ENCODE measurements around the gene CUL1. TPM values are rescaled to one million over a fixed set of nuclear protein-coding genes. Genes with fewer than 3 reads are reported as not detected.

CUL1 gene
- total RNA-seq, 1 experiment from 2014 or later: 49.2 TPM

DNA sequence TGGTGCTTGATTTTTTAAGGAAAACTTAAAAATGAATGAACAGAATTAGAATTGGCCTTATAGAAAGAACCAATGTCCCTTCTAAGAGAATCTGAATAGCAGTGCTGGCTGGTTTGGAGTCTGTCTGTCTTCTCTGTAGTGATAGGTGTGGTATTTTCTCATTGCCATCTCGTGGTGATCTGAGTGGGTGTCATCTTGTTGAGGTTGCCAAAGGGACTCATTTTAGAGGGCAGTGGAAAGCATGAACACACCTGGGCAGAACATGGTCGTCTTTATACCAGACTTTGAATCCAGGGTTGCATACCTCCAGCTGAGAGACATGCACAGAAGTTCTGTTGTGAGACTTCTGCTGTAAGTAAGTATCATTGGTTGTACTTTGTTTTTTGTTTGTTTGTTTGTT lies 15.8 kb downstream of the CUL1 start:
- H3K36me3 Mint-ChIP-seq (ENCODE audit: insufficient read depth, unreplicated experiment): peaks cover 8% of the 10 kb centered on the region
- POLR2A ChIA-PET: interaction anchor here (1.1 kb wide), 1 partner anchor 14 kb away, joined by 3 read pairs; no protein-coding TSS in a partner anchor
- H3K27ac Mint-ChIP-seq (ENCODE audit: low read depth, unreplicated experiment): no peak overlapping the region
- intact Hi-C loops (cut with micrococcal nuclease): no loop called here
- H3K27me3 Mint-ChIP-seq (ENCODE audit: insufficient read depth, unreplicated experiment): no peaks in the 10 kb centered on the region
- DNase-seq (ENCODE audit: unreplicated experiment): no peak
- CTCF ChIA-PET: interaction anchor here (0.6 to 1.0 kb wide), 6 partner anchors 15 to 312 kb away, joined by 3 to 4 read pairs (median 3); no protein-coding TSS in a partner anchor
- no peak overlapping the region for H3K4me3 Mint-ChIP-seq (ENCODE audit: unreplicated experiment)
- TF ChIP-seq, protein P1, sequence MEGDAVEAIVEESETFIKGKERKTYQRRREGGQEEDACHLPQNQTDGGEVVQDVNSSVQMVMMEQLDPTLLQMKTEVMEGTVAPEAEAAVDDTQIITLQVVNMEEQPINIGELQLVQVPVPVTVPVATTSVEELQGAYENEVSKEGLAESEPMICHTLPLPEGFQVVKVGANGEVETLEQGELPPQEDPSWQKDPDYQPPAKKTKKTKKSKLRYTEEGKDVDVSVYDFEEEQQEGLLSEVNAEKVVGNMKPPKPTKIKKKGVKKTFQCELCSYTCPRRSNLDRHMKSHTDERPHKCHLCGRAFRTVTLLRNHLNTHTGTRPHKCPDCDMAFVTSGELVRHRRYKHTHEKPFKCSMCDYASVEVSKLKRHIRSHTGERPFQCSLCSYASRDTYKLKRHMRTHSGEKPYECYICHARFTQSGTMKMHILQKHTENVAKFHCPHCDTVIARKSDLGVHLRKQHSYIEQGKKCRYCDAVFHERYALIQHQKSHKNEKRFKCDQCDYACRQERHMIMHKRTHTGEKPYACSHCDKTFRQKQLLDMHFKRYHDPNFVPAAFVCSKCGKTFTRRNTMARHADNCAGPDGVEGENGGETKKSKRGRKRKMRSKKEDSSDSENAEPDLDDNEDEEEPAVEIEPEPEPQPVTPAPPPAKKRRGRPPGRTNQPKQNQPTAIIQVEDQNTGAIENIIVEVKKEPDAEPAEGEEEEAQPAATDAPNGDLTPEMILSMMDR (IDR thresholded peaks at IDR 0.05; ENCODE audit: unreplicated experiment): no peak
- no peaks in the 10 kb centered on the region for H3K9me3 Mint-ChIP-seq (ENCODE audit: unreplicated experiment)
- no TSS peak for BruUV-seq (replicated peaks)
- peaks cover 38% of the 10 kb centered on the region for H3K4me1 Mint-ChIP-seq (ENCODE audit: insufficient read depth, unreplicated experiment)

DNA sequence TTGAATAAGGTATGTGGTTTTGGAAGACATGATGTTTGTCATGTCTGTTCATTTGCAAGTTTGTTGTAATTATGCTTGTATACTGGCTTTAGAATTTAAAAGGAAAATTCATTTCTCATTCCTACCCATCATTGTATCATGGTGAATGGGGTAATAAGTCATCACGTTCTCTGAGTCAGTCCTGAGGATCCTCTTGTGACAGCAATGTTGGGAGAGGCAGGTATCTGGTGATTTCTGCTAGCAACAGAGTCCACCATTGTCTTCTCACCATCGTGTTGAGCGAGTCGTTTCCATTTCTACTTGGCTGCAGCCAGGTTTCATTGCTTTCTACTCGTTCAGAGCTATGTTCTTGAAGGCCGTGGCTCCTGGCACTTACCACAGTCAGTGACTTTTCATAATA lies 16.3 kb downstream of the CUL1 start:
- BruUV-seq (replicated peaks): no TSS peak
- H3K36me3 Mint-ChIP-seq (ENCODE audit: insufficient read depth, unreplicated experiment): peaks cover 8% of the 10 kb centered on the region
- no peaks in the 10 kb centered on the region for H3K27me3 Mint-ChIP-seq (ENCODE audit: insufficient read depth, unreplicated experiment)
- no peak overlapping the region for H3K27ac Mint-ChIP-seq (ENCODE audit: low read depth, unreplicated experiment)
- POLR2A ChIA-PET: interaction anchor here (0.9 kb wide), 1 partner anchor 15 kb away, joined by 3 read pairs; no protein-coding TSS in a partner anchor
- DNase-seq (ENCODE audit: unreplicated experiment): no peak
- TF ChIP-seq, protein P1 (IDR thresholded peaks at IDR 0.05; ENCODE audit: unreplicated experiment): no peak
- H3K9me3 Mint-ChIP-seq (ENCODE audit: unreplicated experiment): no peaks in the 10 kb centered on the region
- H3K4me1 Mint-ChIP-seq (ENCODE audit: insufficient read depth, unreplicated experiment): peaks cover 40% of the 10 kb centered on the region
- intact Hi-C loops (cut with micrococcal nuclease): no loop called here
- H3K4me3 Mint-ChIP-seq (ENCODE audit: unreplicated experiment): no peak overlapping the region
- CTCF ChIA-PET: interaction anchor here (0.6 kb wide), 1 partner anchor 48 kb away, joined by 3 read pairs; no protein-coding TSS in a partner anchor

DNA sequence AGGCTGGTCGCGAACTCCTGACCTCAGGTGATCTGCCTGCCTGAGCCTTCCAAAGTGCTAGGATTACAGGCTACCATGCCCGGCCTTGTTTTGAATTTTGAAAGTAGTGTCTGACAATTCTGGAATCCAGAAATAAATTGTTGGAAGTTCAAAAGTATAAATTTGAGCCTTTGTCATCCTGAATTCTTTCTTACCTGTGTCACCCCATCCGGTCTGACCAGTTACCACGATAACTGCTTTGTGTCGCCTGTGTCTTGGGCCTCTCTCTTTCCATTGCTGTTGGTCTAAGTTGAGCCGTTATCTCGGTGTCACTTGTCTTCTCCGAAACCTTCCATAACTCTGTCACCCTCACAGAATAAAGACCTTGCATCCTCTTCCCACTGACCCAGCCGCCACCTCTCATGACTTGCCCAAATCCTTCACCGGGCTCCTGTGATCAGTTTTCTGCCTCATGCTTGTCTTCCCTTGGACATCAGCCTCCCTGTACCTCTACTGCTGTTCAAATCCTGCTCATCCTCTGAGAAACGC lies 18.6 kb downstream of the CUL1 start:
- no peak for DNase-seq (ENCODE audit: unreplicated experiment)
- no TSS peak for BruUV-seq (replicated peaks)
- TF ChIP-seq, protein P1 (IDR thresholded peaks at IDR 0.05; ENCODE audit: unreplicated experiment): no peak
- ChIA-PET CTCF (no interaction called here), POLR2A (interaction anchor here (0.9 kb wide), 1 partner anchor 12 kb away, joined by 3 read pairs; no protein-coding TSS in a partner anchor)
- peaks cover 8% of the 10 kb centered on the region for H3K36me3 Mint-ChIP-seq (ENCODE audit: insufficient read depth, unreplicated experiment)
- no peak overlapping the region for H3K27ac Mint-ChIP-seq (ENCODE audit: low read depth, unreplicated experiment)
- H3K4me3 Mint-ChIP-seq (ENCODE audit: unreplicated experiment): no peak overlapping the region
- H3K9me3 Mint-ChIP-seq (ENCODE audit: unreplicated experiment): no peaks in the 10 kb centered on the region
- intact Hi-C loops (cut with micrococcal nuclease): no loop called here
- H3K27me3 Mint-ChIP-seq (ENCODE audit: insufficient read depth, unreplicated experiment): no peaks in the 10 kb centered on the region
- peaks cover 41% of the 10 kb centered on the region for H3K4me1 Mint-ChIP-seq (ENCODE audit: insufficient read depth, unreplicated experiment)

DNA sequence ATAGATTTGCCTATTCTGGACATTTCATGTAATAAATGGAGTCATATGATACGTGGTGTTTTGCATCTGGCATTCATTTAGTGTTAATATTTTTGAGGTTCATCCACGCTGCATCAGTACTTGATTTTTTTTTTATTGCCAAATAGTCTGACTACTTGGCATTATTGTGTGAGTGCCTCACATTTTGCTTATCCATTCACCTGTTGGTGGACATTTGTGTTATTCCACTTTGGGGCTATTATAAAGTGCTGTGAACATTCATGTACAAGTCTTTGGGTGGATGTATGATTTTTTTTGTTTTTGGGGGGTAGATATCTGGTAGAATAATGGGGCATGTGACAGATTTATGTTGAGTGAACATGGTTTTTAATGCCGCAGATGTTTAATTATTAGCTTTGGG lies 19.7 kb downstream of the CUL1 start:
- DNase-seq (ENCODE audit: unreplicated experiment): no peak
- ChIA-PET POLR2A (interaction anchor here (1.2 kb wide), 1 partner anchor 12 kb away, joined by 3 read pairs; no protein-coding TSS in a partner anchor), CTCF (interaction anchor here (1.0 to 1.5 kb wide), 3 partner anchors 13 to 245 kb away, joined by 4 to 9 read pairs (median 5); no protein-coding TSS in a partner anchor)
- H3K9me3 Mint-ChIP-seq (ENCODE audit: unreplicated experiment): no peaks in the 10 kb centered on the region
- H3K27ac Mint-ChIP-seq (ENCODE audit: low read depth, unreplicated experiment): no peak overlapping the region
- intact Hi-C loops (cut with micrococcal nuclease): no loop called here
- H3K4me3 Mint-ChIP-seq (ENCODE audit: unreplicated experiment): no peak overlapping the region
- TF ChIP-seq, protein P1 (IDR thresholded peaks at IDR 0.05; ENCODE audit: unreplicated experiment): no peak
- H3K4me1 Mint-ChIP-seq (ENCODE audit: insufficient read depth, unreplicated experiment): peaks cover 51% of the 10 kb centered on the region
- peaks cover 8% of the 10 kb centered on the region for H3K36me3 Mint-ChIP-seq (ENCODE audit: insufficient read depth, unreplicated experiment)
- no TSS peak for BruUV-seq (replicated peaks)
- no peaks in the 10 kb centered on the region for H3K27me3 Mint-ChIP-seq (ENCODE audit: insufficient read depth, unreplicated experiment)

Data from MCF 10A (cell line).